Measurements from ENCODE around the gene SMAD3.

SMAD3 gene

GRCh38 chr15:67216859-67217258 is 151.5 kb downstream of the SMAD3 start:
- no peak for DNase-seq

GRCh38 chr15:67218428-67218827 is 153.0 kb downstream of the SMAD3 start:
- no peak for DNase-seq

GRCh38 chr15:67219288-67219687 is 153.9 kb downstream of the SMAD3 start:
- no peak for DNase-seq

- no peak for DNase-seq
These were observed 159.5 kb downstream of the SMAD3 start for GRCh38 chr15:67224889-67225288.

GRCh38 chr15:67225336-67225735 is 159.9 kb downstream of the SMAD3 start:
- no peak for DNase-seq

- DNase-seq: no peak
These were observed 162.0 kb downstream of the SMAD3 start for GRCh38 chr15:67227431-67227830.

- DNase-seq: no peak
These were observed 162.4 kb downstream of the SMAD3 start for GRCh38 chr15:67227846-67228245.

GRCh38 chr15:67228286-67228685 is 162.9 kb downstream of the SMAD3 start:
- DNase-seq: no peak

GRCh38 chr15:67230504-67230903 is 165.1 kb downstream of the SMAD3 start:
- DNase-seq: no peak

- DNase-seq: no peak
These were observed 167.2 kb downstream of the SMAD3 start for GRCh38 chr15:67232591-67232990.

GRCh38 chr15:67240235-67241131 is 175.1 kb downstream of the SMAD3 start:
- peak in 3 of 58 donors; percentile 1 to 4 (median 2) for DNase-seq

GRCh38 chr15:67241132-67241855 is 175.9 kb downstream of the SMAD3 start:
- no peak for DNase-seq

- no peak for DNase-seq
These were observed 177.3 kb downstream of the SMAD3 start for GRCh38 chr15:67242708-67243111.

Measured in anterior cingulate cortex (tissue), 58 donors.